HepG2 (cell line): ENCODE results near the gene AGBL3. TPM values are rescaled to one million over a fixed set of nuclear protein-coding genes. Genes with fewer than 3 reads are reported as not detected.
A peak's percentile ranks its signal among the peaks of the same experiment; 100 is the strongest.

Source experiments
- ATAC-seq: fragments of 200-7000 bp; cut with Tn5 transposase; 3 replicates; pipeline ENCODE4 v1.9.1; 2020; ENCODE audit warnings: mild to moderate bottlenecking, moderate library complexity
- BruUV-seq: library from RNA; stranded (reverse); fragments of 400-500 nt; replicated peaks from 2 replicates; lab custom pipeline; 2021; lab: Mats Ljungman, UMichigan
- CTCF ChIA-PET: fragments of 300-600 bp; formaldehyde crosslinking; extraction: SDS; loops from one replicate; lab custom pipeline; 2021; ENCODE audit warnings: low total read pairs, inconsistent platforms, low intra/inter-chr PET ratio; lab: Yijun Ruan, JAX
- POLR2A ChIA-PET: fragments of 350-600 bp; sonication (Branson Sonifier 250); formaldehyde crosslinking; loops from one replicate; lab custom pipeline; 2020; ENCODE audit warnings: antibody characterized with exemption, inconsistent platforms; lab: Yijun Ruan, JAX
- DNase-seq: peaks from one replicate; pipeline ENCODE4 v3.0.0-alpha.2; 2015; ENCODE audit warnings: low spot score
- FAIRE-seq: peaks from 3 replicates; lab custom pipeline; 2011; peaks lifted over from hg19 to GRCh38; lab: Jason Lieb, UNC
- H2AFZ ChIP-seq: one replicate; pipeline ENCODE4 v1.6.1; 2011; ENCODE audit warnings: low read length, inconsistent platforms
- H3K27ac ChIP-seq: fragments of 300-600 bp; 3 replicates; pipeline ENCODE4 v1.8.0; 2011; ENCODE audit warnings: mixed run types, mild to moderate bottlenecking, mixed read lengths, low read length, inconsistent platforms; ENCODE audit not compliant: insufficient read depth; ENCODE audit errors: extremely low read length
- H3K27me3 ChIP-seq, 2 experiments: fragments of 200-600 bp in 1 of 2; 2 replicates in 1 of 2; 3 replicates in 1 of 2; pipeline versions ENCODE4 v1.6.0 to v1.8.0; 2011; ENCODE audit warnings: low read length in 2 of 2, mild to moderate bottlenecking in 2 of 2, moderate library complexity in 2 of 2, inconsistent platforms in 1 of 2; ENCODE audit not compliant: insufficient read depth in 2 of 2, control insufficient read depth in 1 of 2
- H3K36me3 ChIP-seq, 2 experiments: fragments of 200-600 bp in 1 of 2; replicated peaks in 1 of 2; 2 replicates in 1 of 2; 3 replicates in 1 of 2; pipeline versions ENCODE4 v1.5.1 to v1.8.0; 2011; ENCODE audit warnings: low read length in 2 of 2, inconsistent platforms in 1 of 2; ENCODE audit not compliant: insufficient read depth in 2 of 2, control insufficient read depth in 1 of 2
- H3K4me1 ChIP-seq: 2 replicates; pipeline ENCODE4 v1.5.1; 2012; ENCODE audit warnings: low read length, inconsistent platforms; ENCODE audit not compliant: insufficient read depth
- H3K4me2 ChIP-seq: 2 replicates; pipeline ENCODE4 v1.6.0; 2011; ENCODE audit warnings: low read depth, low read length, inconsistent platforms
- H3K4me3 ChIP-seq, 3 experiments: fragments of 200-600 bp in 1 of 3; sonication (generic), shearing (Covaris generic) in 1 of 3; replicated peaks in 1 of 3; 2 replicates each; pipeline ENCODE4 v1.5.1; 2011 to 2016; ENCODE audit warnings: low read length in 3 of 3, inconsistent platforms in 2 of 3, low read depth in 2 of 3, mild to moderate bottlenecking in 2 of 3, control low read depth in 1 of 3, mixed read lengths in 1 of 3; ENCODE audit not compliant: insufficient read depth in 1 of 3
- H3K79me2 ChIP-seq: one replicate; pipeline ENCODE4 v1.6.1; 2011; ENCODE audit warnings: low read length, inconsistent platforms; ENCODE audit not compliant: insufficient read depth
- H3K9ac ChIP-seq: 2 replicates; pipeline ENCODE4 v1.6.0; 2011; ENCODE audit warnings: mild to moderate bottlenecking, low read depth, low read length, inconsistent platforms; ENCODE audit not compliant: insufficient read depth
- H3K9me3 ChIP-seq: 2 replicates; pipeline ENCODE4 v1.5.1; 2012; ENCODE audit warnings: mild to moderate bottlenecking, low read length
- H4K20me1 ChIP-seq: 2 replicates; pipeline ENCODE4 v1.6.0; 2011; ENCODE audit warnings: inconsistent platforms, mild to moderate bottlenecking, low read length, moderate library complexity; ENCODE audit not compliant: insufficient read depth
- FOXO1 ChIP-seq: sonication (generic); formaldehyde crosslinking; IDR thresholded peaks from 2 replicates; pipeline ENCODE4 v1.4.0; 2020; ENCODE audit warnings: missing genetic modification reagents
- NR2F6 ChIP-seq, 2 experiments: IDR thresholded peaks; 2 replicates each; pipeline ENCODE4 v1.6.1; 2016; ENCODE audit warnings: antibody characterized with exemption in 1 of 2, mild to moderate bottlenecking in 1 of 2
- POGZ ChIP-seq: sonication (generic); formaldehyde crosslinking; IDR thresholded peaks from 2 replicates; pipeline ENCODE4 v1.4.0; 2020; ENCODE audit warnings: mild to moderate bottlenecking, missing genetic modification reagents
- WIZ ChIP-seq: sonication (generic); formaldehyde crosslinking; IDR thresholded peaks from 2 replicates; pipeline ENCODE4 v1.5.1; 2020; ENCODE audit warnings: mild to moderate bottlenecking, missing genetic modification reagents
- ZNF101 ChIP-seq: sonication (generic); formaldehyde crosslinking; IDR thresholded peaks from 2 replicates; pipeline ENCODE4 v1.4.0; 2020; ENCODE audit warnings: mild to moderate bottlenecking, low read depth, missing genetic modification reagents, borderline replicate concordance
- ZNF569 ChIP-seq: sonication (generic); formaldehyde crosslinking; IDR thresholded peaks from 2 replicates; pipeline ENCODE4 v1.5.0; 2020; ENCODE audit warnings: mild to moderate bottlenecking, missing genetic modification reagents, moderate library complexity, borderline replicate concordance
- ZNF644 ChIP-seq: IDR thresholded peaks from 2 replicates; pipeline ENCODE4 v1.6.1; 2016; ENCODE audit warnings: low read depth
- WGBS: methylation state at CpG from one replicate; pipeline ENCODE4 v1.1.6; 2017; ENCODE audit warnings: low lambda C conversion rate; 5-methylcytosine and 5-hydroxymethylcytosine counted together
- in situ Hi-C: cut with HindIII; loops from 2 replicates; pipeline ENCODE4 v1.10.0; 2017; ENCODE audit warnings: low pct_unique_long_range_greater_than_20kb; ENCODE audit not compliant: extremely low pct_ligation_motif_present
- intact Hi-C: fragments of 100-400 bp; cut with micrococcal nuclease; formaldehyde crosslinking; loops from one replicate; pipeline ENCODE4 v1.10.0; 2022; ENCODE audit not compliant: unreplicated experiment
- polyA plus RNA-seq, 8 experiments: library from polyadenylated mRNA; depleted of rRNA in 3 of 8; stranded (reverse) in 7 of 8; unstranded in 1 of 8; fragments of >200 nt; fragmentation: Illumina TruSeq in 4 of 8; extraction: Trizol in 4 of 8; gene quantifications; 2 replicates each; pipeline versions ENCODE4 v1.2.1 to v1.2.3, GENCODE V29; 2011 to 2016; ENCODE audit warnings: low read depth in 4 of 8, missing spikeins in 1 of 8, mixed read lengths in 1 of 8; ENCODE audit not compliant: insufficient read depth in 1 of 8
- total RNA-seq, 5 experiments: library from RNA; depleted of rRNA; stranded (reverse); fragments of >200 nt; fragmentation: Illumina TruSeq; extraction: Trizol; gene quantifications; 2 replicates each; pipeline ENCODE4 v1.2.3, GENCODE V29; 2016; ENCODE audit warnings: low read depth in 1 of 5
- TF ChIP-seq, protein P1 (sequence below): sonication (generic); formaldehyde crosslinking; IDR thresholded peaks from 2 replicates; pipeline ENCODE4 v1.4.0; 2020; ENCODE audit warnings: missing genetic modification reagents, mild to moderate bottlenecking, borderline replicate concordance
- TF ChIP-seq, protein P2 (sequence below): sonication (generic); formaldehyde crosslinking; IDR thresholded peaks from 2 replicates; pipeline ENCODE4 v1.4.0; 2020; ENCODE audit warnings: missing genetic modification reagents, mild to moderate bottlenecking, borderline replicate concordance

Gene AGBL3
- total and polyA plus RNA-seq, 2 of the 13 experiments (the other 11 are each of a cell fraction or from before 2014, with no cell fraction given) = 2.2 to 7.2 TPM

DNA sequence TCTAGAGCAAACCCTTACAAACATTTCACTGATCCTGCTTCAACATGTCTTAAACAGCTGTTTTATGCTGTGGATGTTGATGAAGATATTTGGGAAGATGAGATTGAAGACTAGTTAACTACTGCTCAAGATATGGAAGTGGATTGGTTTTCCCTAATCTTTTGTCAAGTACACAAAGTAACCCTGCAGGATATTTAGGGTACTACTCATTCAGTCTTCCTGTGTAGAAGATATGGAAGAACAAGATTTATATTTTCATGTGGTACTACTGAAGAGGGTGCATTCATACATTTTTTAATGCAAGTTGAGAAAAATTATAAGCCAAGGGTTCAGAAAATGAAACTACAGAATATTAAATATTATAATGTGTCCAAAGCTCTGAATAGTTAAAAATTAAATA lies 143.3 kb downstream of the AGBL3 start:
- Histone ChIP-seq H3K9ac (no peak overlapping the region), H3K4me3 (no peak overlapping the region), H2AFZ (no peak overlapping the region), H3K79me2 (no peaks in the 10 kb centered on the region), H4K20me1 (no peaks in the 10 kb centered on the region), H3K4me1 (0 out of 2 replicates have a peak, but pooled peaks cover 6% of the 10 kb centered on the region), H3K27me3 (no peaks in the 10 kb centered on the region), H3K9me3 (peaks cover 11% of the 10 kb centered on the region; the same call in 1 of the 2 replicates), H3K4me2 (no peak overlapping the region)
- in situ Hi-C loops = no loop called here
- POLR2A ChIA-PET = no interaction called here
- ATAC-seq (no peak), DNase-seq (no peak), FAIRE-seq (no peak)
- intact Hi-C loops = no loop called here
- TF ChIP-seq WIZ (CRISPR knock-in tag) = no peak
- TF ChIP-seq, all 625 proteins: peak for 0
- CTCF ChIA-PET = no interaction called here
- BruUV-seq = no TSS peak
- Histone ChIP-seq H3K36me3 (no peaks in the 10 kb centered on the region), H3K27ac (no peak overlapping the region)

DNA sequence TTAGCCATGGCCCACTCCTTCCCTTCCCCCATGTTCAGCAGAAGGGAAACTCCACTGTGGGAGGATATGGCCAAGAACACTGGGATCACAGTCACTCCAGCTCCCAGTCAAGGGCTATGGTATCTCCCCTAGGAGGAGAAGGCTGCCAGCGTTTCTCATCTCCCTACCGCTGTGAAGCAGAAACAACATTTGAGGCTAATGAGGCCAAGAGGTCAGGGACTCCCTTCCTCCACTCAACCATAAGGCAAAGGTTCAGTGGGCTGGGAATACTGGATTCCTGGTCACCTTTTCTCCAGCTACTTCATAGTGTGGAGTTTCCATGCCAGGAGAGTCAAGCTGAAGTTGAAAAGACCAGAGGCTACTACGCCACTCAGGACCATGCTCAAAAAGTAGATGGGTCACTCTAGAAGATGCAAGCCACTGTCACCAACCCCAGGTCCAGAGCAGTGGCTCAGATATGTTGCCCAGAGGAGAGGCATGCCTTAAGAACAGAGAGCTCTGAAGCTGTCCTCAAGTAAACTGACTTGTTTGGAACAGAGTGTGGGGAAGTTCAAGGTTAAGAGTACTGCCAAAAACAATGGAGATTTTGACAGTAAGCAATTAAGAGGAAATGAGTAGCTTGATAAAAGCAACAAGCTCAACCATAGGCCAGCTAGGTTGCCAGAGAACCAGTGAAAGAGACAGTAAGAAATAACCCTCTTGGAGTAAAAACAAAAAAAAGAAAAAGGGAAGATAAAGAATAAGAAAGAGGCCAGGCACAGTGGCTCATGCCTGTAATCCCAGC lies 157.8 kb downstream of the AGBL3 start:
- H4K20me1 ChIP-seq = no peaks in the 10 kb centered on the region
- H2AFZ ChIP-seq = no peak overlapping the region
- no peak overlapping the region for H3K4me3 ChIP-seq
- peaks cover 45% of the 10 kb centered on the region for H3K4me1 ChIP-seq
- H3K36me3 ChIP-seq = no peaks in the 10 kb centered on the region
- H3K79me2 ChIP-seq = peaks cover 6% of the 10 kb centered on the region
- no peaks in the 10 kb centered on the region for H3K9me3 ChIP-seq
- ATAC-seq (peak; percentile 9; the same call in 1 of the 3 replicates), FAIRE-seq (peak; percentile 64), DNase-seq (no peak)
- POLR2A ChIA-PET = interaction anchor here (1.2 to 1.5 kb wide), 4 partner anchors 27 to 243 kb away, joined by 3 to 4 read pairs (median 3); no protein-coding TSS in a partner anchor
- H3K27me3 ChIP-seq = no peaks in the 10 kb centered on the region; a peak in 1 of 5 replicates
- intact Hi-C loops (no loop called here), in situ Hi-C loops (no loop called here)
- no TSS peak for BruUV-seq
- peak overlapping the region; percentile 18; the same call in 1 of the 2 replicates for H3K4me2 ChIP-seq
- H3K27ac ChIP-seq = peak overlapping the region; percentile 19
- H3K9ac ChIP-seq = no peak overlapping the region
- WGBS = 53% methylated on average over 3 of the region's 3 CpGs
- CTCF ChIA-PET = no interaction called here
- TF ChIP-seq ZNF644 = peak; percentile 47; the same call in 1 of the 2 replicates
- TF ChIP-seq ZNF101 (CRISPR knock-in tag) = no peak
- 0 out of 2 replicates have a peak, but pooled peaks have one; percentile 41 for TF ChIP-seq POGZ (CRISPR knock-in tag)
- TF ChIP-seq ZNF569 (CRISPR knock-in tag) = no peak
- TF ChIP-seq, protein P1, sequence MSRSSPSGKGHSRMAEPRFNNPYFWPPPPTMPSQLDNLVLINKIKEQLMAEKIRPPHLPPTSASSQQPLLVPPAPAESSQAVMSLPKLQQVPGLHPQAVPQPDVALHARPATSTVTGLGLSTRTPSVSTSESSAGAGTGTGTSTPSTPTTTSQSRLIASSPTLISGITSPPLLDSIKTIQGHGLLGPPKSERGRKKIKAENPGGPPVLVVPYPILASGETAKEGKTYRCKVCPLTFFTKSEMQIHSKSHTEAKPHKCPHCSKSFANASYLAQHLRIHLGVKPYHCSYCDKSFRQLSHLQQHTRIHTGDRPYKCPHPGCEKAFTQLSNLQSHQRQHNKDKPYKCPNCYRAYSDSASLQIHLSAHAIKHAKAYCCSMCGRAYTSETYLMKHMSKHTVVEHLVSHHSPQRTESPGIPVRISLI (CRISPR knock-in tag) = no peak
- TF ChIP-seq, protein P2, sequence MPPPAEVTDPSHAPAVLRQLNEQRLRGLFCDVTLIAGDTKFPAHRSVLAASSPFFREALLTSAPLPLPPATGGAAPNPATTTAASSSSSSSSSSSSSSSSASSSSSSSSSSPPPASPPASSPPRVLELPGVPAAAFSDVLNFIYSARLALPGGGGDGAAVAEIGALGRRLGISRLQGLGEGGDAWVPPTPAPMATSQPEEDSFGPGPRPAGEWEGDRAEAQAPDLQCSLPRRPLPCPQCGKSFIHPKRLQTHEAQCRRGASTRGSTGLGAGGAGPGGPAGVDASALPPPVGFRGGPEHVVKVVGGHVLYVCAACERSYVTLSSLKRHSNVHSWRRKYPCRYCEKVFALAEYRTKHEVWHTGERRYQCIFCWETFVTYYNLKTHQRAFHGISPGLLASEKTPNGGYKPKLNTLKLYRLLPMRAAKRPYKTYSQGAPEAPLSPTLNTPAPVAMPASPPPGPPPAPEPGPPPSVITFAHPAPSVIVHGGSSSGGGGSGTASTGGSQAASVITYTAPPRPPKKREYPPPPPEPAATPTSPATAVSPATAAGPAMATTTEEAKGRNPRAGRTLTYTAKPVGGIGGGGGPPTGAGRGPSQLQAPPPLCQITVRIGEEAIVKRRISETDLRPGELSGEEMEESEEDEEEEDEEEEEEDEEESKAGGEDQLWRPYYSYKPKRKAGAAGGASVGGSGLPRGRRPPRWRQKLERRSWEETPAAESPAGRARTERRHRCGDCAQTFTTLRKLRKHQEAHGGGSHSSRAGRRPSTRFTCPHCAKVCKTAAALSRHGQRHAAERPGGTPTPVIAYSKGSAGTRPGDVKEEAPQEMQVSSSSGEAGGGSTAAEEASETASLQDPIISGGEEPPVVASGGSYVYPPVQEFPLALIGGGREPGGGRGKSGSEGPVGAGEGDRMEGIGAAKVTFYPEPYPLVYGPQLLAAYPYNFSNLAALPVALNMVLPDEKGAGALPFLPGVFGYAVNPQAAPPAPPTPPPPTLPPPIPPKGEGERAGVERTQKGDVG (CRISPR knock-in tag) = 0 out of 2 replicates have a peak, but pooled peaks have one; percentile 46
- TF ChIP-seq NR2F6 (IDR thresholded peaks at IDR 0.05) = peak; percentile 81
- TF ChIP-seq NR2F6 (CRISPR knock-in tag; IDR thresholded peaks at IDR 0.05) = peak; percentile 84
- no peak for TF ChIP-seq FOXO1 (CRISPR knock-in tag)
